ENCODE data around the gene SKAP2. TPM values are rescaled to one million over a fixed set of nuclear protein-coding genes. Genes with fewer than 3 reads are reported as not detected.
A peak's percentile ranks its signal among the peaks of the same experiment; 100 is the strongest.
"Not testable (repeated sequence)": the region's sequence is repeated elsewhere in the genome, so short reads cannot be mapped to it uniquely, and the experiment has no call there.

Gene SKAP2
- polyA plus RNA-seq, 5 donors: 32.1 to 53.9 (median 47.0) TPM

- no peak for DNase-seq
Measured at GRCh38 chr7:26858735-26859134, 5.7 kb downstream of the SKAP2 start.

GRCh38 chr7:26858241-26858715, 6.1 kb downstream of the SKAP2 start:
- no peak for DNase-seq

- peak in 1 of 2 donors; percentile 72 for DNase-seq
Measured at GRCh38 chr7:26857506-26858240, 6.7 kb downstream of the SKAP2 start.

- no peak for DNase-seq
Measured at GRCh38 chr7:26857170-26857505, 7.3 kb downstream of the SKAP2 start.

GRCh38 chr7:26856176-26856985, 8.0 kb downstream of the SKAP2 start:
- peak in 1 of 2 donors; percentile 71 for DNase-seq

GRCh38 chr7:26854876-26855855, 9.2 kb downstream of the SKAP2 start:
- DNase-seq: no peak

- peak in 1 of 2 donors; percentile 68 for DNase-seq
Measured at GRCh38 chr7:26853788-26854393, 10.5 kb downstream of the SKAP2 start.

GRCh38 chr7:26850193-26850651, 14.2 kb downstream of the SKAP2 start:
- no peak for DNase-seq

- DNase-seq: no peak
Measured at GRCh38 chr7:26843705-26844104, 20.7 kb downstream of the SKAP2 start.

GRCh38 chr7:26842897-26843296, 21.5 kb downstream of the SKAP2 start:
- no peak for DNase-seq

GRCh38 chr7:26841003-26841739, 23.2 kb downstream of the SKAP2 start:
- no peak for DNase-seq

GRCh38 chr7:26836793-26837192, 27.6 kb downstream of the SKAP2 start:
- DNase-seq: not testable (repeated sequence)

- no peak for DNase-seq
Measured at GRCh38 chr7:26815426-26815825, 49.0 kb downstream of the SKAP2 start.

GRCh38 chr7:26813432-26813831, 51.0 kb downstream of the SKAP2 start:
- DNase-seq: peak; percentile 65 to 72

- no peak for DNase-seq
Measured at GRCh38 chr7:26794541-26794940, 69.8 kb downstream of the SKAP2 start.

- no peak for DNase-seq
Measured at GRCh38 chr7:26792576-26792975, 71.8 kb downstream of the SKAP2 start.

GRCh38 chr7:26792006-26792405, 72.4 kb downstream of the SKAP2 start:
- DNase-seq: no peak

- DNase-seq: no peak
Measured at GRCh38 chr7:26789481-26790184, 74.8 kb downstream of the SKAP2 start.

- DNase-seq: no peak
Measured at GRCh38 chr7:26787701-26788100, 76.7 kb downstream of the SKAP2 start.

- no peak for DNase-seq
Measured at GRCh38 chr7:26784118-26784517, 80.3 kb downstream of the SKAP2 start.
